Motor neuron (in vitro differentiated cells): Measurements from ENCODE around the gene MVK. TPM values are rescaled to one million over a fixed set of nuclear protein-coding genes. Genes with fewer than 3 reads are reported as not detected.

Experiments
- total RNA-seq, 8 experiments: library from RNA; unstranded; fragments of 300-600 nt; gene quantifications; 2 replicates each; pipeline versions ENCODE4 v1.2.3 to v1.2.4, GENCODE V29; 2022

Gene MVK
- total RNA-seq, 8 experiments from 2014 or later, result 8.6 to 27.8 (median 20.8) TPM

Other genes with a start within 250 kb of the MVK start
- under 1 TPM; 0.09 to 0.95 (median 0.46) TPM for gene MYO1H, start 225.9 kb upstream of the MVK start, total RNA-seq
- 10 to 100 TPM; 21.9 to 53.6 (median 40.2) TPM for gene KCTD10, start 96.5 kb upstream of the MVK start, total RNA-seq
- gene UBE3B, start 96.2 kb upstream of the MVK start, total RNA-seq, result 10 to 100 TPM; 13.4 to 47.7 (median 24.3) TPM
- gene MMAB, start 290 bp upstream of the MVK start, total RNA-seq, result 10 to 100 TPM; 15.1 to 74.6 (median 25.7) TPM
- gene FAM222A, start 140.0 kb downstream of the MVK start, total RNA-seq, result 10 to 100 TPM in 3 of 8 experiments, 1 to 10 TPM in 4, under 1 TPM in 1; 0.73 to 17.8 (median 8.1) TPM